Measurements from ENCODE around the gene PPP1R12A.

DNA sequence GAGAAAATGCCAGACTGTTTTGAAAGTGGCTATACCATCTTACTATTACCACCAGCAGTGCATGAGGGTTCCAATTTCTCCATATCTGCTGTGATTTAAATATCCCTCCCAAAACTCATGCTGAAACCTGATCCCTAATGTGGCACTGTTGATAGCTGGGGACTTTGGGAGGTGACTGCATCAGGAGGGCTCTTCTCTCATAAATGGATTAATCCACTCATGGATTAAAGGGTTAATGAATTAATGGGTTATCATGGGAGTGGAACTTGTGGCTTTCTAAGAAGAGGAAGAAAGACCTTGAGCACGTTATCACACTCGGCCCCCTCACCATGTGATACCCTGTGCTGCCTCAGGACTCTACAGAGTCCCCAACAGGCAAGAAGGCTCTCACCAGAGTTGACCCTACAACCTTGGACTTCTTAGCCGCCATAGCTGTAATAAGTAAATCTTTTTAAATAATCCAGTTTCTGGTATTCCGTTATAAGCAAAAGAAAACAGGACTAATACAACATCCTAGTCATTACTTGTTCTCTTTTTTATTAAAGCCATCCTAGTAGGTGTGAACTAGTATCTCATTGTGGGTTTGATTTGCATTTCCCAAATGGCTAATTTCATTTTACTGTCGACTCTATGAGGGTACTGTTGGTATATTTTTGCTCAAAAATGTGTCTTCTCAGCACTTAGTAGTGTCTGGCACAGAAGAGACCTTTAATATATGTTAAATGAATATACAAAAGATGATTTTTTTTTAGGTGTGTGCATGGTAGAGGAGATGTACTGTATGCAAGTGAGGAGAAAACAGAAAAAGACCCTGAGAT is 14.3 kb downstream of the PPP1R12A start:
- TF ChIP-seq SIN3A (IDR thresholded peaks at IDR 0.05; ENCODE audit: borderline replicate concordance, insufficient read depth, low read length) (no peak), POLR2AphosphoS5 (IDR thresholded peaks at IDR 0.05; ENCODE audit: low read depth, low read length) (no peak)
- TF ChIP-seq, protein P1, sequence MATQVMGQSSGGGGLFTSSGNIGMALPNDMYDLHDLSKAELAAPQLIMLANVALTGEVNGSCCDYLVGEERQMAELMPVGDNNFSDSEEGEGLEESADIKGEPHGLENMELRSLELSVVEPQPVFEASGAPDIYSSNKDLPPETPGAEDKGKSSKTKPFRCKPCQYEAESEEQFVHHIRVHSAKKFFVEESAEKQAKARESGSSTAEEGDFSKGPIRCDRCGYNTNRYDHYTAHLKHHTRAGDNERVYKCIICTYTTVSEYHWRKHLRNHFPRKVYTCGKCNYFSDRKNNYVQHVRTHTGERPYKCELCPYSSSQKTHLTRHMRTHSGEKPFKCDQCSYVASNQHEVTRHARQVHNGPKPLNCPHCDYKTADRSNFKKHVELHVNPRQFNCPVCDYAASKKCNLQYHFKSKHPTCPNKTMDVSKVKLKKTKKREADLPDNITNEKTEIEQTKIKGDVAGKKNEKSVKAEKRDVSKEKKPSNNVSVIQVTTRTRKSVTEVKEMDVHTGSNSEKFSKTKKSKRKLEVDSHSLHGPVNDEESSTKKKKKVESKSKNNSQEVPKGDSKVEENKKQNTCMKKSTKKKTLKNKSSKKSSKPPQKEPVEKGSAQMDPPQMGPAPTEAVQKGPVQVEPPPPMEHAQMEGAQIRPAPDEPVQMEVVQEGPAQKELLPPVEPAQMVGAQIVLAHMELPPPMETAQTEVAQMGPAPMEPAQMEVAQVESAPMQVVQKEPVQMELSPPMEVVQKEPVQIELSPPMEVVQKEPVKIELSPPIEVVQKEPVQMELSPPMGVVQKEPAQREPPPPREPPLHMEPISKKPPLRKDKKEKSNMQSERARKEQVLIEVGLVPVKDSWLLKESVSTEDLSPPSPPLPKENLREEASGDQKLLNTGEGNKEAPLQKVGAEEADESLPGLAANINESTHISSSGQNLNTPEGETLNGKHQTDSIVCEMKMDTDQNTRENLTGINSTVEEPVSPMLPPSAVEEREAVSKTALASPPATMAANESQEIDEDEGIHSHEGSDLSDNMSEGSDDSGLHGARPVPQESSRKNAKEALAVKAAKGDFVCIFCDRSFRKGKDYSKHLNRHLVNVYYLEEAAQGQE (IDR thresholded peaks at IDR 0.05; ENCODE audit: insufficient read depth in 1 of 2, low read depth in 2 of 2, low read length in 2 of 2), result no peak

Data from PFSK-1 (cell line).